ENCODE data around the gene ABCA7. TPM values are rescaled to one million over a fixed set of nuclear protein-coding genes. Genes with fewer than 3 reads are reported as not detected.
A peak's percentile ranks its signal among the peaks of the same experiment; 100 is the strongest.

Gene ABCA7
- total and polyA plus RNA-seq, 2 experiments from 2014 or later, result 2.1 to 2.6 TPM

DNA sequence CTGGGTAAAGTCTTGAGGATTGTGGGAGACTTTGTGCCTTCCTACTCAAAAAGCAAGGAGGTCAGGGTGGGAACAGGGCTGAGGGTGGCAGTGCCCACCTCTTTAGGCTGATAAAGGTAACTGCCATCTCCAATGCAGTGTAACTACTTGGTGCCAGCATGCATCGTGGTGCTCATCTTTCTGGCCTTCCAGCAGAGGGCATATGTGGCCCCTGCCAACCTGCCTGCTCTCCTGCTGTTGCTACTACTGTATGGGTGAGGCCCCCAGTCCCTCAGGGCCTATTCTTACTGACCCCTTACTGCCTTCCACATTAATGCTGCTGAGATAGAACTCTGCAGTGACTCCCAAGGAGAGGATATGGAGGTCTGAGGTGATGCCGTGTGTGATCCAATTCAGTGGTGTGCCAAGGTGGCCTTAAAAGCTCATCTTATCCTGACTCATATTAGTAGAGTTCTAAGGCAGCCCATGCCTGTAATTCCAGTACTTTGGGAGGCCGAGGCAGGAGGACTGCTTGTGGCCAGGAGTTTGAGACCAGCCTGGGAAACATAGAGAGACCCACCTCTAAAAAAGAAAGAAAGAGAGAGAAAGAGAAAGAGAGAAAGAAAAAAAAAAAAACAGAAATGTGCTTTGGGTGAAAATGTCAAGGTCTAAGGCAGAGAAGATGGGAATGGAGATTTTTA, 17.4 kb downstream of the ABCA7 start:
- Histone ChIP-seq H3K9me2 (ENCODE audit: insufficient read depth) (no peaks in the 10 kb centered on the region), H3F3A (ENCODE audit: insufficient read depth) (no peaks in the 10 kb centered on the region), H3K27ac (no peak overlapping the region), H3K4me3 (no peak overlapping the region), H3K9me3 (ENCODE audit: low read depth) (no peaks in the 10 kb centered on the region), H3K36me3 (ENCODE audit: low read depth) (no peaks in the 10 kb centered on the region), H3K4me2 (ENCODE audit: unreplicated experiment) (no peak overlapping the region), H3K4me1 (ENCODE audit: insufficient read depth) (no peaks in the 10 kb centered on the region), H3K9ac (no peak overlapping the region), H3K79me2 (ENCODE audit: insufficient read depth) (no peaks in the 10 kb centered on the region), H4K20me1 (ENCODE audit: insufficient read depth) (no peaks in the 10 kb centered on the region), H2AFZ (no peak overlapping the region), H3K27me3 (replicated peaks; ENCODE audit: insufficient read depth) (no peaks in the 10 kb centered on the region)
- WGBS, 2 experiments (ENCODE audit: low coverage in 1 of 2, low lambda C conversion rate in 2 of 2, missing lambda C conversion rate in 2 of 2), result 14 to 19% methylated on average over 3 of the region's 3 CpGs
- TF ChIP-seq EZH2phosphoT487 (IDR thresholded peaks at IDR 0.05; ENCODE audit: insufficient read depth, low read depth) (no peak), EZH2 (IDR thresholded peaks at IDR 0.05; ENCODE audit: insufficient read depth, poor library complexity, severe bottlenecking) (no peak)
- in situ Hi-C loops (cut with MboI), result no loop called here
- DNase-seq, result peak; percentile 76

DNA sequence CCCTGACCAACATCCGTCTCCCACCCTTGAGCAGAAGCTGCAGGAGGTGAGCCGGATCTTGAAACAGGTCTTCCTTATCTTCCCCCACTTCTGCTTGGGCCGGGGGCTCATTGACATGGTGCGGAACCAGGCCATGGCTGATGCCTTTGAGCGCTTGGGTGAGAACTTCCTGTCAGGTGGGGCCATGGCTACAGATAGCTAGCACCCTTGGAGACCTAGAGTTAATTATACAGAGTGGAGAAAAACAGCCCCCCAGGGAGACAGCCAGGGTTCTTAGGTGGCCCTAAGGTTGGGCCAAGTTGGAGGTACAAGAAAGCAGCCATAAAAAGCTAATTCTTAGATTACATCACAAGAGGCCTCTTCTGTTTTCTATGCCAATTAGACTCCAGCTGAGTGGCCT, 18.2 kb downstream of the ABCA7 start:
- 85 to 88% methylated on average over 5 of the region's 5 CpGs for WGBS, 2 experiments (ENCODE audit: low coverage in 1 of 2, low lambda C conversion rate in 2 of 2, missing lambda C conversion rate in 2 of 2)
- TF ChIP-seq EZH2 (IDR thresholded peaks at IDR 0.05; ENCODE audit: insufficient read depth, poor library complexity, severe bottlenecking) (no peak), EZH2phosphoT487 (IDR thresholded peaks at IDR 0.05; ENCODE audit: insufficient read depth, low read depth) (no peak)
- H3F3A ChIP-seq (ENCODE audit: insufficient read depth), result no peaks in the 10 kb centered on the region
- in situ Hi-C loops (cut with MboI), result no loop called here
- H3K79me2 ChIP-seq (ENCODE audit: insufficient read depth), result no peaks in the 10 kb centered on the region
- no peak overlapping the region for H3K4me3 ChIP-seq
- no peaks in the 10 kb centered on the region for H3K9me3 ChIP-seq (ENCODE audit: low read depth)
- no peak overlapping the region for H3K27ac ChIP-seq
- no peaks in the 10 kb centered on the region for H3K9me2 ChIP-seq (ENCODE audit: insufficient read depth)
- H4K20me1 ChIP-seq (ENCODE audit: insufficient read depth), result no peaks in the 10 kb centered on the region
- H3K4me2 ChIP-seq (ENCODE audit: unreplicated experiment), result no peak overlapping the region
- H3K9ac ChIP-seq, result no peak overlapping the region
- H3K36me3 ChIP-seq (ENCODE audit: low read depth), result no peaks in the 10 kb centered on the region
- DNase-seq, result no peak
- H2AFZ ChIP-seq, result no peak overlapping the region
- no peaks in the 10 kb centered on the region for H3K4me1 ChIP-seq (ENCODE audit: insufficient read depth)
- no peaks in the 10 kb centered on the region for H3K27me3 ChIP-seq (replicated peaks; ENCODE audit: insufficient read depth)

DNA sequence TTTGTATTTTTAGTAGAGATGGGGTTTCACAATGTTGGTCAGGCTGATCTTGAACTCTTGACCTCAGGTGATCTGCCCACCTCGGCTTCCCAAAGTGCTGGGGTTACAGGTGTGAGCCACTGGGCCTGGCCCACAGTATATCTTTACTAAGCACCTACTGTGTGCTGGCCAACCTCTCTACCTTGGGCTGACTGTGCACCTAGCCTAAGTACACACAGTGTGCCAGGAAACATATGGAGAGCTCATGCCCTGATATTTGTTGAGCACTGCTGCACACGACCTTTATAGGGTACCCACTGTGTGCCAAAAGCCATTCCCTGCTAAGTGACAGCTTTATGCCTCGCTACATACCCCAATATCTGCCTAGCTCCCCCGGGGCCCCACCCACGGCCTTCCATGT, 20.8 kb downstream of the ABCA7 start:
- TF ChIP-seq EZH2phosphoT487 (IDR thresholded peaks at IDR 0.05; ENCODE audit: insufficient read depth, low read depth) (no peak), EZH2 (IDR thresholded peaks at IDR 0.05; ENCODE audit: insufficient read depth, poor library complexity, severe bottlenecking) (no peak)
- H3K79me2 ChIP-seq (ENCODE audit: insufficient read depth), result no peaks in the 10 kb centered on the region
- no peak overlapping the region for H3K4me3 ChIP-seq
- WGBS, 2 experiments (ENCODE audit: low coverage in 1 of 2, low lambda C conversion rate in 2 of 2, missing lambda C conversion rate in 2 of 2), result 82 to 85% methylated on average over 4 to 5 of the region's 5 CpGs
- H3K9ac ChIP-seq, result no peak overlapping the region
- no peaks in the 10 kb centered on the region for H3K9me2 ChIP-seq (ENCODE audit: insufficient read depth)
- in situ Hi-C loops (cut with MboI), result no loop called here
- no peak overlapping the region for H3K27ac ChIP-seq
- no peak overlapping the region for H3K4me2 ChIP-seq (ENCODE audit: unreplicated experiment)
- H3K9me3 ChIP-seq (ENCODE audit: low read depth), result no peaks in the 10 kb centered on the region
- no peaks in the 10 kb centered on the region for H3K4me1 ChIP-seq (ENCODE audit: insufficient read depth)
- H3K27me3 ChIP-seq (replicated peaks; ENCODE audit: insufficient read depth), result no peaks in the 10 kb centered on the region
- no peaks in the 10 kb centered on the region for H4K20me1 ChIP-seq (ENCODE audit: insufficient read depth)
- no peaks in the 10 kb centered on the region for H3K36me3 ChIP-seq (ENCODE audit: low read depth)
- no peaks in the 10 kb centered on the region for H3F3A ChIP-seq (ENCODE audit: insufficient read depth)
- no peak for DNase-seq
- H2AFZ ChIP-seq, result no peak overlapping the region

DNA sequence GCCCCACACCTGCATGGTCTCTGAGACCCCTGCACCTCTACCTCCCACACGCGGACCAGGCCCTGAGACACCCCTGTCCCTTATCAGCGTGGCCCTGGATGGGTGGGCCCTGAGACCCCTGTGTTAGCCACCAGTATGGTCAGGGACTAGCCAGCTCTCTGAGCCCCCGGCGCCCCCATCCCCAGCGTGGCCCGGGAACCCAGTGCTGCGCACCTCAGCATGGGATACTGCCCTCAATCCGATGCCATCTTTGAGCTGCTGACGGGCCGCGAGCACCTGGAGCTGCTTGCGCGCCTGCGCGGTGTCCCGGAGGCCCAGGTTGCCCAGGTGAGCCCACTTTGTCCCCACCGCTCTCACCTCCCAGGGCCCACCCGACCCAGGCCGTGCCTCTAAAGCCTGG, 22.1 kb downstream of the ABCA7 start:
- H3K9me3 ChIP-seq (ENCODE audit: low read depth), result no peaks in the 10 kb centered on the region
- H3K27ac ChIP-seq, result no peak overlapping the region
- 0 out of 2 replicates have a peak, but pooled peaks cover 6% of the 10 kb centered on the region for H3K27me3 ChIP-seq (replicated peaks; ENCODE audit: insufficient read depth)

More for the DNA sequence above, 22.1 kb downstream of the ABCA7 start:
- DNase-seq, result no peak
- TF ChIP-seq EZH2 (IDR thresholded peaks at IDR 0.05; ENCODE audit: insufficient read depth, poor library complexity, severe bottlenecking) (no peak), EZH2phosphoT487 (IDR thresholded peaks at IDR 0.05; ENCODE audit: insufficient read depth, low read depth) (no peak)
- 91 to 93% methylated on average over 13 to 20 of the region's 20 CpGs for WGBS, 2 experiments (ENCODE audit: low coverage in 1 of 2, low lambda C conversion rate in 2 of 2, missing lambda C conversion rate in 2 of 2)
- no peaks in the 10 kb centered on the region for H3K9me2 ChIP-seq (ENCODE audit: insufficient read depth)
- H3K4me2 ChIP-seq (ENCODE audit: unreplicated experiment), result no peak overlapping the region
- H3K36me3 ChIP-seq (ENCODE audit: low read depth), result no peaks in the 10 kb centered on the region
- H3K4me1 ChIP-seq (ENCODE audit: insufficient read depth), result no peaks in the 10 kb centered on the region
- no peaks in the 10 kb centered on the region for H3F3A ChIP-seq (ENCODE audit: insufficient read depth)
- no peaks in the 10 kb centered on the region for H4K20me1 ChIP-seq (ENCODE audit: insufficient read depth)
- no peak overlapping the region for H3K9ac ChIP-seq
- in situ Hi-C loops (cut with MboI), result no loop called here
- H2AFZ ChIP-seq, result no peak overlapping the region
- no peak overlapping the region for H3K4me3 ChIP-seq
- H3K79me2 ChIP-seq (ENCODE audit: insufficient read depth), result no peaks in the 10 kb centered on the region
